ENCODE measurements around the gene STK11IP.

The STK11IP gene

DNA sequence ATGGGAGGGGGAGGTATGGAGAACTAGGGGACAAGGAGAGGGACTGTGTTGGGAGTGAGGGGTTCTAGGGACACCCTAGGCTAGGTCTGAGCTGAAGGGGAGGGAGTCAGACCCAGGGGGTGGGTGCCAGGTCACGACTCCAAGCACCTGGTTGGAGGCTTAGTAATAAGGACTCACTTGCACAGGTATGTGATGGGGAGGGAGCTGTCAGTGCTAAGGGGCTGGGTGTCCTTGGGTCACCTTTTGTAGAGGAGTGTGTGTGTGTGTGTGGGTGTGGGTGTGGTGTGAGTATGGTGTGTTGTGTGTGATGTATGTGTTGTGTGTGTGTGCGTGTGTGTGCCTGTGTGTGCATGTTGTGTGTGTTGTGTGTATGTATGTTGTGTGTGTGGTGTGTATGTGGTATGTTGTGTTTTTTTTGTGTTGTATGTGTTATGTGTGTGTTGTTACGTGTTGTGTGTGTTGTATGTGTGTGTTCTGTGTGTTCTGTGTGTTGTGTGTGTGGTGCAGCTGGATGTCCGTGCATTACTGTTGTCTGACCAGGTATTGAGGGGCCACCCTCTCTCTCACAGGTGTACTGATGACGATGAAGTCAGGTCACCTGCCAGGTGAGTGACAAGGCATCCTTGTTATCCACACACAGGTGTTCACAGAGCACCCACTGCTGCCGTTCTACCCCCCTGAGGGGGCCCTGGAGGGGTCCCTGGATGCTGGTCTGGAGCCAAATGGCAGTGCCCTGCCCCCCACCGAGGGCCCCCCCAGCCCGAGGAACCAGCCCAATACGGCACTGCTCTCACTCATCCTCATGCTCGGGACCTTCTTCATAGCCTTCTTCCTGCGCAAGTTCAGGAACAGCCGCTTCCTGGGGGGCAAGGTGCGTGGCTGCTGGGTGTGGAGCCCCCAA, 39.5 kb downstream of the STK11IP start:
- H3K4me1 ChIP-seq (ENCODE audit: insufficient read depth, poor library complexity, severe bottlenecking), result no peaks in the 10 kb centered on the region
- H3K36me3 ChIP-seq (ENCODE audit: low read depth), result peaks cover 6% of the 10 kb centered on the region; the same call in 1 of the 2 replicates
- H3K27ac ChIP-seq (ENCODE audit: poor library complexity, severe bottlenecking), result no peak overlapping the region
- no peaks in the 10 kb centered on the region for H3K27me3 ChIP-seq (ENCODE audit: insufficient read depth, poor library complexity, severe bottlenecking)
- ATAC-seq (ENCODE audit: low read depth), result no peak
- TF ChIP-seq, protein P1, sequence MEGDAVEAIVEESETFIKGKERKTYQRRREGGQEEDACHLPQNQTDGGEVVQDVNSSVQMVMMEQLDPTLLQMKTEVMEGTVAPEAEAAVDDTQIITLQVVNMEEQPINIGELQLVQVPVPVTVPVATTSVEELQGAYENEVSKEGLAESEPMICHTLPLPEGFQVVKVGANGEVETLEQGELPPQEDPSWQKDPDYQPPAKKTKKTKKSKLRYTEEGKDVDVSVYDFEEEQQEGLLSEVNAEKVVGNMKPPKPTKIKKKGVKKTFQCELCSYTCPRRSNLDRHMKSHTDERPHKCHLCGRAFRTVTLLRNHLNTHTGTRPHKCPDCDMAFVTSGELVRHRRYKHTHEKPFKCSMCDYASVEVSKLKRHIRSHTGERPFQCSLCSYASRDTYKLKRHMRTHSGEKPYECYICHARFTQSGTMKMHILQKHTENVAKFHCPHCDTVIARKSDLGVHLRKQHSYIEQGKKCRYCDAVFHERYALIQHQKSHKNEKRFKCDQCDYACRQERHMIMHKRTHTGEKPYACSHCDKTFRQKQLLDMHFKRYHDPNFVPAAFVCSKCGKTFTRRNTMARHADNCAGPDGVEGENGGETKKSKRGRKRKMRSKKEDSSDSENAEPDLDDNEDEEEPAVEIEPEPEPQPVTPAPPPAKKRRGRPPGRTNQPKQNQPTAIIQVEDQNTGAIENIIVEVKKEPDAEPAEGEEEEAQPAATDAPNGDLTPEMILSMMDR (IDR thresholded peaks at IDR 0.05; ENCODE audit: poor library complexity, severe bottlenecking), result no peak
- no peaks in the 10 kb centered on the region for H3K9me3 ChIP-seq (ENCODE audit: severe bottlenecking)
- DNase-seq (ENCODE audit: low spot score), result no peak
- H3K4me3 ChIP-seq (ENCODE audit: severe bottlenecking), result no peak overlapping the region

DNA sequence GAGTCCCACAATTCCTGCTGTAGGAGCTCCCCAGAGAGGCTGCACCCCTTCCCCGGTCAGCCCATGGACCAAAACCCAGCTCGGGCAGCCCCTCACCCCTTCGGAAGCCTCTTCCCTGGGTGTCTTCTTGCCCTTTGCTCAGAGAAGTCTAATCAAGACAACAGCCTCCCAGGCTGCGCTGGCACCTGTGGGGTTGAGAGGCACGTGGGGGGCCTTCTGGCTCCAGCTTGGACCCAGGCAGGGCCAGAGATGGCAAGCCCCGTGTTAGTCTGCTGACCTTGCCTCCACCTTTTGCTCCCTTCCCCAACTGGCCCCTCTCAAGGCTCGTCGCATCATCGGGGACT, 40.2 kb downstream of the STK11IP start:
- ATAC-seq (ENCODE audit: low read depth), result no peak
- Histone ChIP-seq H3K4me1 (ENCODE audit: insufficient read depth, poor library complexity, severe bottlenecking) (peaks cover 3% of the 10 kb centered on the region), H3K27ac (ENCODE audit: poor library complexity, severe bottlenecking) (no peak overlapping the region), H3K4me3 (ENCODE audit: severe bottlenecking) (no peak overlapping the region), H3K27me3 (ENCODE audit: insufficient read depth, poor library complexity, severe bottlenecking) (no peaks in the 10 kb centered on the region), H3K36me3 (ENCODE audit: low read depth) (peaks cover 6% of the 10 kb centered on the region; the same call in 1 of the 2 replicates), H3K9me3 (ENCODE audit: severe bottlenecking) (no peaks in the 10 kb centered on the region)
- no peak for DNase-seq (ENCODE audit: low spot score)
- TF ChIP-seq, protein P1 (IDR thresholded peaks at IDR 0.05; ENCODE audit: poor library complexity, severe bottlenecking), result no peak

DNA sequence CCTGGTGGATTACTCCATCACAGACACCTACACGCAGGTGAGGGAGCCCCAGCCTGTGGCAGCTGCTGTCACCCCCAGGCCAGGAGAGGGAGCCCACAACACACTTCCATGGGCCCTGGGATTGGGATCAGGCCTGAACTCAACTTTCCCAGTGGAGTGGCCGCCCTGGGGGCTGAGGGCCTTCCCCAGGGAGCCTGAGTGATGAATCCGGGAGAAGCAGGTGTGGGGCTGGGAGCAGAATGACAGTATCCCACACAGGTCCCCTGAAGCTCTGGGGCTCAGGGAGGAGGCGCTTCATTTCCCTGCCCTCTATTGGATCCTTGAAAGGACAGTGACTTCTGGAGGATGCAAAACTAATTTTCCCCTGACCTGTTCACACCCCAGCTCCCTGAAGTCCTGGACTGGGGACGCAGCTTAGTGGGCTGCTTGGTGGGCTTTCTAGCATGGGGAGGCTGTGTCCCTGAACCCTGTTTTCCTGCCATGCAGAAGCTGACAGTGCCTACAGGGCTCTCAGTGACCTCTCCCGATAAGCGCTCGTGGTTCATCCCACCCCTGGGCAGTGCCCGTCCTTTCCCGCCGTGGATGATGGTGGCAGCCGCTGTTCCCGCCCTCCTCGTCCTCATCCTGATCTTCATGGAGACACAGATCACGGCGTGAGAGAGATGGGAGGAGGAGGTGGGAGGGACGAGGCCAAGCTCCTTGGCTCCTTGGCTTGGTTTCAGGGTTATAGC, 40.7 kb downstream of the STK11IP start:
- ATAC-seq (ENCODE audit: low read depth) (no peak), DNase-seq (ENCODE audit: low spot score) (no peak)
- Histone ChIP-seq H3K4me1 (ENCODE audit: insufficient read depth, poor library complexity, severe bottlenecking) (peaks cover 3% of the 10 kb centered on the region), H3K9me3 (ENCODE audit: severe bottlenecking) (no peaks in the 10 kb centered on the region), H3K27ac (ENCODE audit: poor library complexity, severe bottlenecking) (no peak overlapping the region), H3K27me3 (ENCODE audit: insufficient read depth, poor library complexity, severe bottlenecking) (no peaks in the 10 kb centered on the region), H3K4me3 (ENCODE audit: severe bottlenecking) (no peak overlapping the region), H3K36me3 (ENCODE audit: low read depth) (peaks cover 6% of the 10 kb centered on the region; the same call in 1 of the 2 replicates)
- TF ChIP-seq, protein P1 (IDR thresholded peaks at IDR 0.05; ENCODE audit: poor library complexity, severe bottlenecking), result peak; percentile 31

DNA sequence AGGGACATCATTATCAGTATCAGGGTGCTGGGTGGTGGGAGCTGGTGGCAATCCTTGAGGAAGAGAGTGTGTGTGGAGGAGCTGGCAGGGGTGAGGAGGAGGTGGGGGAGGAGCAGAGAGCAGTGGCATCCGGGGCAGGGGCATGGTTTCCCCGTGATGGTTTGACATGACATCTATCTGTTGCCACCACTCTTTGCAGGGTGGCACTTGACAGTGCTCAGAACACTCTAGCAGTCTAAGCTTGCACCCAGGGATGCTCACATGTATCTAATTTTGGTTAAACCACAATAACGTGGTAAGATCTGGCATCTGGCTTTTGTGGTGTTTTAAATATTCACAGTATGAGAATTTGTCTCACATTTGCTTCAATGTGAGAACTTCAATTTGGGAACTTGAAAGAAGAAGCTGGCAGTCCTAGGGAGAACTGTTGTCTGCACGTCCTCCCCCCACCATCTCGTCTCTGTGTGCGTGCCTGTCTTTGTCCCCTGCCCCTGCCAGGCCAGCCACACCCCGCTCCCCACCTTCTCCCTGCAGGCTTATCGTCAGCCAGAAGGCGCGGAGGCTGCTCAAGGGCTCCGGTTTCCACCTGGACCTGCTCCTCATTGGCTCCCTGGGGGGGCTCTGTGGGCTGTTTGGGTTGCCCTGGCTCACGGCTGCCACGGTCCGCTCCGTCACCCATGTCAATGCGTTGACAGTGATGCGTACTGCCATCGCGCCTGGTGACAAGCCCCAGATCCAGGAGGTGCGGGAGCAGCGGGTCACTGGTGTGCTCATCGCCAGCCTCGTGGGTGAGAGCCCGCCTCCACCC, 41.5 kb downstream of the STK11IP start:
- Histone ChIP-seq H3K36me3 (ENCODE audit: low read depth) (peaks cover 6% of the 10 kb centered on the region; the same call in 1 of the 2 replicates), H3K9me3 (ENCODE audit: severe bottlenecking) (no peaks in the 10 kb centered on the region), H3K4me1 (ENCODE audit: insufficient read depth, poor library complexity, severe bottlenecking) (peaks cover 3% of the 10 kb centered on the region), H3K4me3 (ENCODE audit: severe bottlenecking) (no peak overlapping the region), H3K27ac (ENCODE audit: poor library complexity, severe bottlenecking) (no peak overlapping the region), H3K27me3 (ENCODE audit: insufficient read depth, poor library complexity, severe bottlenecking) (no peaks in the 10 kb centered on the region)
- ATAC-seq (ENCODE audit: low read depth), result no peak
- DNase-seq (ENCODE audit: low spot score), result no peak
- TF ChIP-seq, protein P1 (IDR thresholded peaks at IDR 0.05; ENCODE audit: poor library complexity, severe bottlenecking), result no peak
